Measurements from ENCODE around the gene G0S2.

G0S2 gene

DNA sequence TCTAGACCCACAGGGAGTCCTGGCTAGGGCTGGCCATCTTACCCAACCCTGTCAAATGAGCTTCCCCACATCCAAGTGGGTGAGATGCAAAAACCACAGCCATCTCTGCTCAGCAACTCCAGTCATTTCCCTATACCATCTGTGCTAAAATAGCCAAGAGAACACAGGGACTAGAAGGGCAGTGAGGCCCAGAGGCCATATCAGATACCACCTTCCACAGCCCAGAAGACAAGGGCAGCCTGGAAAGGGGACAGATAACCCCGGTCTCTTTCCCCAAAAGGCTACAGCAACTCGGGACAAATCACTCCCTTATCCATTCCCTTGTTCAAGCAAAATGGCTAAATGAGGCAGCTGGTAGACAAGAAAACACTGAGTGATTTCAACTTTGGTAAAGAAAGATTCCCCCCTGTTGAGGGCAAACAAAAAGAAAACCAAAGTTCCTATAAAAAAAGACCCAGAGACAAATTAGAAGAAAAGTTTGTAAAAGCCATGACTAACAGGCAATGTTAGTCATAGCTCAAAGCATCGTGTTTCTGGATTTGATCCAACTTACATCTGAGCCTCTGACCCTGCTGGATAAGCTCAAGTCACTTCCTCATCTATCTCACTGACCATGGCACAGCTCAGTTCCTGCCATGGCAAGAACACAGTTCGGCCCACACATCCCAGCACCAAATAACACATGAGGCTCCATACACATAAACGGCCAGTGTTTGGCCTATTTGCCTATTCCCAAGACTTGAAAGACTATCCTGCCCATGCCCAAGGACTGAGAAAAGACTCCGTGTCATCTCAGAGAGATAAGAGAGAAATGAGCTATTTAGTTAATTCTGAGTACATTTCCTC, 26.1 kb upstream of the G0S2 start:
- peak; percentile 90 for DNase-seq (ENCODE audit: low read depth)

DNA sequence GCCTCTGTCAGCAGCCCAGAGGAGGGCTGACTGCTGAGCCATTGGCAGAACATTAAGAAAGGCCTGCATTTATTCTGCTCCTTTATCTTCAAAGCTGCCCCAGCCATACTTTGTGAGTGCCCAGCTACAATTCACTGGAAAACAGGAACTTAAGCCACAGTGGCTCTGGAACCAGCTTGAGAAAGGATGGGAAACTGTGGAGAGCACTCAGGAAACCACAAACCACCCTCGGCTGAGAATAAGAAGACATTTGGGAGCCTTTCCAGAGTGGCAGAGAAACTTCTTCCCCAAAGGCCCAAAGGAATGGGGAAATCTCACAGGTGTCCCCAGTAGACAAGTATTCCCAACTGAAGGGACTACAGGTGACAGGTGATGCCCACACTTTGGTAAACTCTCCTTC, 24.8 kb upstream of the G0S2 start:
- DNase-seq (ENCODE audit: low read depth) = no peak

GRCh38 chr1:209651138-209651587, 24.0 kb upstream of the G0S2 start:
- DNase-seq (ENCODE audit: low read depth) = peak; percentile 52

DNA sequence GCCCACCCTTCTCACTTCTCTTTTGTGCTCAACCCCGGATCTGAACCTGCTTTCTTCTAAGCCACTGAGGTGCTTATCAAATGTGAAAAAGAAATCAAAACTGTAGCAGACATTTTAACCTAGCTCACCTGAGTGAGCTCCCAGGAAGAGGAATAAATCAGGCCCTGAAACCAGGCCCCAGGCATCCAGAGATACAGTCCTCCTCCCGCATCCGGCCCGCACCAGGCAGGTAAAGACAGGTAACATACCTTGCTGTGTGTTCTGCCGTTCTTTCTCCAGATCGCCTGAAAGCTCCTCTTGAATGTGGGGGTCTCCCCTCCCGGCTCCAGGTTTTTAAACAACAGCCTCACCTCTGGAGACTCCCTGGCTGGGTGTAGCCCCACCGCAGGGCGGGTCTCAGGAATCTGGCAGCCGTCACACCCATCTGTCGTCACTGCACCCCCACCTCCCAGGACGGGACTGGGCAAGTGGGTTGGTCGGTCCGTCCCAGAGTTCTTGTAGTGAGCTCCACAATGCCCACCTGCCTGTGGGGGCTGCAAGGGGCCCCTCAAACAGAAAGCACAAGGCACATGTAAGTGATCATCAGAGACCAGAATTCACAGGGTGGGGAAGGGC, 23.0 kb upstream of the G0S2 start, which contains the start of gene LAMB3:
TSS of gene LAMB3 (minus strand) at position 305 of the 615 bp plus-strand sequence. CDS start 1,481 bp downstream, outside the sequence.
- DNase-seq (ENCODE audit: low read depth) = no peak

DNA sequence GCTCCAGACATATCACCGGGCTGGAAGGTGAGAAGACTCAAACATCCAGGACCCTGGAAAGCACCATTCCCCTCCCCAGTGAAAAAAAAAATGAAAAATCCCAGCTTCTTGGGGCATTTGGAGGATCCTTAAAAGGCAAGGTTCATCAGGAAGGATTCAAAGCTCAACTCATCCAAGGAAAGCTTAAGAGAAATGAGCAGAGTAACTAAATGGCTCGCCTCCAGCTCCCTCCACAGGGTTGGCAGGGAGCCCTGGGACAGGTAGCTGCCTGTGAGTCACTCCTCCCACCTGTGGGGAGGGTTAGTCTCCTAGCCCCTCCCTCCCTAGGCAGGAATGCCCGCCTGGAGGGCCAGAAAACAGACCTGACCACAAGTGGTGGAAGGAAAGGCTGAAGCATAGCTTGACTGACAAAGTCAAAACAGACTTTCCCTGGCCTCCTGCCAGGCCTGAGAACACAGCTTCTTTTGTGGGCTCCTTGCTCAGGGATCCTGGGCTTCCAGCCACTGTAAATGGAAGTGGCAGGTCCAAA, 22.3 kb upstream of the G0S2 start:
- DNase-seq (ENCODE audit: low read depth) = no peak

DNA sequence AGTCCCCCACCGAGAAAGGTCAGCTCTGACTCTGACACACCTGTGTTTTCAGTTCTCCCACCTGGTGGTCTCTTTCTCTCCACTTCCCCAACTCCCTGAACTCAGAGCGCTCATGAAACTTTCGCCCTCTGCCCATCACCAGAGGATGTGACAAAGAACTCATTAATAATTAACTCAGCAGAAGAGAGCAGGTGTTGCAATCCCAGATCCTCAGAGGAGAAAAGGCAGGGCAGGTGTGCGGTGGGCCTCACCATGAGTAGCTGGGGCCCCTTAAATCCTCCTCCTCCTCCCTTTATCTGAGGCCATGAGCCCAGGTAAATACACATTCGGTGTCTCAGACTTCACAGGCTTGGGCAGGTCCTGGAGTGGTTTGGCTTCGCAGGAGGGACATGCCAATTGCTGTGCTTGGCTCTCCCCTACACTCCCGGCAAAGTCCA, 21.3 kb upstream of the G0S2 start:
- DNase-seq (ENCODE audit: low read depth) = no peak

GRCh38 chr1:209655411-209656231, 19.6 kb upstream of the G0S2 start:
- DNase-seq (ENCODE audit: low read depth) = no peak

- DNase-seq (ENCODE audit: low read depth) = no peak
Observed at GRCh38 chr1:209657140-209657879, 17.9 kb upstream of the G0S2 start.

GRCh38 chr1:209657918-209658317, 17.3 kb upstream of the G0S2 start:
- DNase-seq (ENCODE audit: low read depth) = no peak

DNA sequence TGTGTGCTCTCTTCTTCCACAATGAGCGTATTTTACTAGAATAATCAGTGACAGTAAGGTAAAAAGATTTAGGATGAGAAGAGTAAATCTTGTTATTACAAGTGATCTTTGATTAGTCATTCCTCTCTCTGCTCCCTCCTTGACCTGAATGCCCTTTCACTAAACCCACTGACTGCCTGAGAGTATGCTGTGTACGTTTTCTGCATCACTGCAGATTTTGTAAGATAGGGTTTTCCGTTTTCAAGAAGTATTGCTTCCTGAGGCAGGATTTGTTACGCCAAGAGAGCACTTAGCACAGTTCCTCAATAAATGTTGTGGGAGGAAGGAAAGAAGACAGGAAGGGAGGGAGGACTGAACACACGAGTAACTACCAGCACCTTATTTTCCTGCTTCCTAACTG, 15.3 kb upstream of the G0S2 start:
- DNase-seq (ENCODE audit: low read depth) = no peak

GRCh38 chr1:209661071-209661470, 14.1 kb upstream of the G0S2 start:
- no peak for DNase-seq (ENCODE audit: low read depth)

GRCh38 chr1:209662879-209663327, 12.3 kb upstream of the G0S2 start:
- DNase-seq (ENCODE audit: low read depth) = no peak

DNA sequence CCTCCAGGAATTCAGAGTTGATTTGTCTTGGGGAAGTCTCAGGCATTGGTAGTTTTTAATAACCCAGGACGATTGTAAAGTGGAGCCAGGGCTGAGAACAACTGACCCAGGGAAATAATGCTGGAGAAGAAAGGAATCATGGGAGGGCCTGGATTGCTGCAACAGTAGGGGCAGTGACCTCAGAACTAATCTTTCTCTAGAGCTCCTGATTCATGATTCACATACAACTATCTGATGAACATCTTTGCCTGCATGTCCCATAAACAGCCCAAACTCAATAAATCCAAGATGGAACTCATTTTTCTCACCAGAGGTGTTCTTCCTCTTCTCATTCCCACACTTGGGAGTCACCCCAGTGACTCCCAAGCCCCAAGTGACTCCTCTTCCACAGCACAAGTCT, 8.1 kb upstream of the G0S2 start:
- no peak for DNase-seq (ENCODE audit: low read depth)

GRCh38 chr1:209667708-209668107, 7.5 kb upstream of the G0S2 start:
- DNase-seq (ENCODE audit: low read depth) = no peak

GRCh38 chr1:209670441-209671082, 4.7 kb upstream of the G0S2 start:
- DNase-seq (ENCODE audit: low read depth) = no peak

DNA sequence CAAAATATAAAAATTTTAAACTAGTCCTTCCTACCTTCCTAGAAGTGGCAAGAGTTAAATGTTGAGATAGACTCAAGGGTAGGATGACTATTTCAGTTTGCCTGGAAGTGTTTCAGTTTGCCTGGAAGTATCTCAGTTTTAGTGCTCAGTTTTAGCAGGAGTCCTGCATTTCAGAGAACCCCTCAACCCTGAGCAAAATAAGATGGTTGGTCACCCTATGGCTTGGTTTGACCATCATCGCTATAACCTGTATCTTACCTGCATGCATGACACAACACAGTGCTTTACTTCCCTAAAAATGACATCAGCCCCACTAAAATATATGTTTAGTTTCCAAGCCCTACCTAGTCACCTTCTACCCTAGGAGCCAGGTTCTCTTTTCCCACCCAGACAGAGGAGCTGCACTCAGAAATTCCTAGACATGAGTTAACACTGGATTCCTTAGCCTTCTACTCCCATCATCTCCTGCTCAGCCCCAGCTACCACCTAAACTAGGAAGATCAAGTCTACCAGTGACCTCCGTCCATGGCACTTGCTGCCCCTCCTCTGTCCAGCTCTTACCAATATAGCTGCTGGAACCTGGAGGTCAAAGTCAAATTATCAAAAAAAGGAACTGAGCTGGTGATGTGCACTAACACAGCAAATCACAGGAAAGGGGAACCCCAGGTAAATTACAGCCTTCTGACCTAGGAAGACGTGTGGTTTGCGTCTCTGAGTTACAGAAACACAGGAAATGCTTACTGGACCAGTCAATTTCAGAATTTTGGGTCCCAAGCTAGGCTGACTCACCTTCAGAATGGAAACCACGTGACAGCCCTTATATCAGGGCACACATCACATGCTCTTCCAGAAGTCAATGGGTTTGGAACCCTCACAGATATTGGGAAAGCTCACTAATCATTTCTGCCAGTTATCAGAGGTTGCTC, 2.2 kb upstream of the G0S2 start:
- DNase-seq (ENCODE audit: low read depth) = no peak

DNA sequence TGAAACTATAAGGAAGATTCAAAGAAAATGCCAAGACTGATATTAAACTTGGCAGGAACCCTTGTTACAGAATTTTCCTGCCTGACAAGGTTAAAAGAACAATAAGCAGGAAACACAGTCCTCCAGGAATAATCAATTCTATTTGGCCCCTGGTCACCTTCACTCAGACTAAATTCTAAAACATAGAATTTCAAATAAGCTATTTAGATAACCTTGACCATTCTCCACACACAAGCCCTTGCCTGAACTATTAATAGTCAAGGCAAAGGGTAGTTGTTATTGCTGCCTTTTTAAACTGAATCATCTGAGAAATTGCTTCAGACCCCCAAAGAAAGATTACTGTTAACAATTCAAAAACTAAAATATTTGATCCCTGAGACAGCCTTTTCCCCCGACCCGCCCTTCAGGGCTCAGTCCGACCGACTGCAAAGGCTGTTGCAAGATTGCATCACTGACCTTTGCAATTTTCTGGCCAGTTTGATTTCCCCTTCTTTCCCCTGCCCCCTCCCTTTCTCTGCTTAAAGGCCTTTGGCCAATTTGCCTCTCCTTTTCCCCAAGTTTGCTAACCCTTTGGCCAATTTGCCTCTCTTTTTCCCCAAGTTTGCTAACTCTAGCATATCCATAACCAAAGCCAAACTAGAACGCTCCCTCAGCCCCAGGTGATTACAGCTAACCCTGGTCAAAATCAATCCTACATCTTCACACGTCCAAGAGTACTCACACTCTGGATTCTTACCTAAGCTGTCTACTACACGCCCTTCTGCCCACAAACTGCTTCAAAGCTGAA, 1.4 kb upstream of the G0S2 start:
- no peak for DNase-seq (ENCODE audit: low read depth)

GRCh38 chr1:209675565-209676154, 448 bp downstream of the G0S2 start:
- DNase-seq (ENCODE audit: low read depth) = no peak

All from fibroblast of gingiva (primary cell).